RCC 7860 (cell line): ENCODE measurements around the gene MICU2.

ENCODE experiments used
- DNase-seq: peaks from one replicate; pipeline ENCODE4 v3.0.0-alpha.2; 2015; ENCODE audit warnings: low spot score
- FAIRE-seq: peaks from 2 replicates; lab custom pipeline; 2012; peaks lifted over from hg19 to GRCh38; lab: Jason Lieb, UNC

Gene MICU2

GRCh38 chr13:21603531-21604448, at the start of gene MICU2:
Gene MICU2, minus strand, starts transcription at chr13:21604170. Its CDS starts 22 bp downstream, at chr13:21604148.
- FAIRE-seq (peak; percentile 42), DNase-seq (peak; percentile 80)

GRCh38 chr13:21641629-21642028, 37.7 kb upstream of the MICU2 start:
- DNase-seq, result no peak

GRCh38 chr13:21639561-21639960, 35.6 kb upstream of the MICU2 start:
- DNase-seq (no peak), FAIRE-seq (no peak)

More at GRCh38 chr13:21641629-21642028, 37.7 kb upstream of the MICU2 start:
- no peak for FAIRE-seq

- FAIRE-seq (peak; percentile 16), DNase-seq (peak; percentile 10)
Measured at GRCh38 chr13:21638319-21639282, 34.6 kb upstream of the MICU2 start.

- FAIRE-seq (peak; percentile 82), DNase-seq (peak; percentile 86)
Measured at GRCh38 chr13:21637296-21637695, 33.3 kb upstream of the MICU2 start.

- no peak for FAIRE-seq
- DNase-seq, result no peak
Measured at GRCh38 chr13:21636656-21637055, 32.7 kb upstream of the MICU2 start.

- DNase-seq, result no peak
- FAIRE-seq, result no peak
Measured at GRCh38 chr13:21632196-21632595, 28.2 kb upstream of the MICU2 start.

- DNase-seq, result peak; percentile 46
- FAIRE-seq, result peak; percentile 79
Measured at GRCh38 chr13:21625366-21625765, 21.4 kb upstream of the MICU2 start.

GRCh38 chr13:21620861-21621260, 16.9 kb upstream of the MICU2 start:
- DNase-seq (no peak), FAIRE-seq (no peak)

GRCh38 chr13:21619633-21620220, 15.8 kb upstream of the MICU2 start:
- DNase-seq (no peak), FAIRE-seq (no peak)

- DNase-seq, result peak; percentile 28
- no peak for FAIRE-seq
Measured at GRCh38 chr13:21616880-21617279, 12.9 kb upstream of the MICU2 start.

GRCh38 chr13:21616205-21616866, 12.4 kb upstream of the MICU2 start:
- DNase-seq (peak; percentile 19), FAIRE-seq (peak; percentile 89)

GRCh38 chr13:21615427-21615826, 11.5 kb upstream of the MICU2 start:
- no peak for DNase-seq
- FAIRE-seq, result no peak

GRCh38 chr13:21613791-21614190, 9.8 kb upstream of the MICU2 start:
- no peak for DNase-seq
- no peak for FAIRE-seq

GRCh38 chr13:21611385-21611784, 7.4 kb upstream of the MICU2 start:
- FAIRE-seq (no peak), DNase-seq (no peak)

- FAIRE-seq (no peak), DNase-seq (no peak)
Measured at GRCh38 chr13:21610687-21611086, 6.7 kb upstream of the MICU2 start.

GRCh38 chr13:21608961-21609360, 5.0 kb upstream of the MICU2 start:
- DNase-seq (no peak), FAIRE-seq (no peak)

GRCh38 chr13:21606796-21607195, 2.8 kb upstream of the MICU2 start:
- FAIRE-seq (no peak), DNase-seq (no peak)

- DNase-seq (no peak), FAIRE-seq (no peak)
Measured at GRCh38 chr13:21606251-21606650, 2.3 kb upstream of the MICU2 start.

GRCh38 chr13:21596722-21597121, 7.2 kb downstream of the MICU2 start:
- no peak for DNase-seq
- no peak for FAIRE-seq

GRCh38 chr13:21595546-21595822, 8.5 kb downstream of the MICU2 start:
- FAIRE-seq, result no peak
- DNase-seq, result no peak
